ENCODE results near the gene MGAT3. TPM values are rescaled to one million over a fixed set of nuclear protein-coding genes. Genes with fewer than 3 reads are reported as not detected.
A peak's percentile ranks its signal among the peaks of the same experiment; 100 is the strongest.

Gene MGAT3
- total and polyA plus RNA-seq, 9 of the 15 experiments (the other 6 are each of a cell fraction or from before 2014, with no cell fraction given) = 0.10 to 11.5 (median 4.6) TPM

- no peak for TF ChIP-seq ZBTB40 (IDR thresholded peaks at IDR 0.05)
- no peak for TF ChIP-seq ZBTB40 (CRISPR knock-in tag; IDR thresholded peaks at IDR 0.05)
- TF ChIP-seq ATF2 (CRISPR knock-in tag; IDR thresholded peaks at IDR 0.05) = no peak
- TF ChIP-seq SPI1 (IDR thresholded peaks at IDR 0.05; ENCODE audit: borderline replicate concordance, low read depth, low read length) = peak; percentile 56; the same call in 1 of the 2 replicates
- no peak for TF ChIP-seq MIER1 (IDR thresholded peaks at IDR 0.05; ENCODE audit: low read depth)
- TF ChIP-seq ELK1 (CRISPR knock-in tag; IDR thresholded peaks at IDR 0.05) = no peak
- no peak for TF ChIP-seq SIN3A (IDR thresholded peaks at IDR 0.05; ENCODE audit: borderline replicate concordance in 2 of 2, control insufficient read depth in 1 of 2, low read depth in 2 of 2, low read length in 2 of 2)
- no peak for TF ChIP-seq PHTF2 (CRISPR knock-in tag; IDR thresholded peaks at IDR 0.05)
- no peak for TF ChIP-seq TRIM28 (IDR thresholded peaks at IDR 0.05)
- TF ChIP-seq PTTG1 (tag; IDR thresholded peaks at IDR 0.05; ENCODE audit: low read depth) = no peak
- no peak for TF ChIP-seq KAT2B (IDR thresholded peaks at IDR 0.05; ENCODE audit: low read depth, low read length)
- TF ChIP-seq MECOM (CRISPR knock-in tag; IDR thresholded peaks at IDR 0.05) = no peak
- TF ChIP-seq ZNF408 (CRISPR knock-in tag; IDR thresholded peaks at IDR 0.05; ENCODE audit: low read depth) = no peak
- no peak for TF ChIP-seq HNRNPL (IDR thresholded peaks at IDR 0.05; ENCODE audit: low read depth, low read length)
- TF ChIP-seq DIDO1 (tag; IDR thresholded peaks at IDR 0.05; ENCODE audit: low read depth) = no peak
- no peak for TF ChIP-seq SRF (CRISPR knock-in tag; IDR thresholded peaks at IDR 0.05)
Measured at GRCh38 chr22:39489094-39490068, 32.6 kb downstream of the MGAT3 start (continued).
